Skin epidermis (tissue), 12 donors: Measurements from ENCODE around the gene DCAF8.

Source experiments
- H3K27ac ChIP-seq, 21 experiments: fragments of 200-600 bp; sonication (generic) in 11 of 21; one replicate each; pipeline ENCODE4 v1.5.0; 2020; ENCODE audit warnings: mild to moderate bottlenecking in 3 of 21, inconsistent platforms in 2 of 21, moderate library complexity in 2 of 21
- H3K4me3 ChIP-seq, 7 experiments: fragments of 200-600 bp; sonication (generic) in 2 of 7; one replicate each; pipeline ENCODE4 v1.5.0; 2020; ENCODE audit warnings: inconsistent platforms in 2 of 7, mild to moderate bottlenecking in 2 of 7, moderate library complexity in 1 of 7

DCAF8 gene

GRCh38 chr1:160267284-160267991 lies 5.1 kb upstream of the DCAF8 start:
- Histone ChIP-seq H3K4me3 (no peak overlapping the region), H3K27ac (no peak overlapping the region)

- Histone ChIP-seq H3K27ac (no peak overlapping the region), H3K4me3 (no peak overlapping the region)
Observed at GRCh38 chr1:160264795-160265307, 2.5 kb upstream of the DCAF8 start.

- Histone ChIP-seq H3K27ac (peak overlapping the region; percentile 82 to 99 (median 96)), H3K4me3 (peak overlapping the region; percentile 60 to 96 (median 86))
Observed at GRCh38 chr1:160261556-160261892, 825 bp downstream of the DCAF8 start.

GRCh38 chr1:160260406-160261382 lies 1.7 kb downstream of the DCAF8 start:
- peak overlapping the region in 19 of 21 experiments; percentile 86 to 99 (median 97) for H3K27ac ChIP-seq
- H3K4me3 ChIP-seq: peak overlapping the region; percentile 60 to 96 (median 86)

- H3K27ac ChIP-seq: no peak overlapping the region
- no peak overlapping the region for H3K4me3 ChIP-seq
Observed at GRCh38 chr1:160258177-160258798, 4.1 kb downstream of the DCAF8 start.

GRCh38 chr1:160257411-160258015 lies 4.8 kb downstream of the DCAF8 start:
- H3K27ac ChIP-seq: peak overlapping the region in 1 of 21 experiments; percentile 26
- H3K4me3 ChIP-seq: no peak overlapping the region

GRCh38 chr1:160256396-160257046 lies 5.8 kb downstream of the DCAF8 start:
- H3K27ac ChIP-seq: peak overlapping the region in 1 of 21 experiments; percentile 26

GRCh38 chr1:160255781-160256300 lies 6.5 kb downstream of the DCAF8 start:
- no peak overlapping the region for H3K27ac ChIP-seq

More at GRCh38 chr1:160256396-160257046, 5.8 kb downstream of the DCAF8 start:
- H3K4me3 ChIP-seq: no peak overlapping the region

GRCh38 chr1:160251687-160252526 lies 10.4 kb downstream of the DCAF8 start:
- peak overlapping the region in 5 of 21 experiments; percentile 2 to 50 (median 19) for H3K27ac ChIP-seq

More at GRCh38 chr1:160255781-160256300, 6.5 kb downstream of the DCAF8 start:
- no peak overlapping the region for H3K4me3 ChIP-seq

GRCh38 chr1:160251011-160251410 lies 11.3 kb downstream of the DCAF8 start:
- Histone ChIP-seq H3K4me3 (no peak overlapping the region), H3K27ac (no peak overlapping the region)

More at GRCh38 chr1:160251687-160252526, 10.4 kb downstream of the DCAF8 start:
- no peak overlapping the region for H3K4me3 ChIP-seq

- Histone ChIP-seq H3K27ac (no peak overlapping the region), H3K4me3 (no peak overlapping the region)
Observed at GRCh38 chr1:160247053-160247452, 15.3 kb downstream of the DCAF8 start.

- no peak overlapping the region for H3K4me3 ChIP-seq
Observed at GRCh38 chr1:160245434-160245833, 16.9 kb downstream of the DCAF8 start.

GRCh38 chr1:160244209-160244608 lies 18.1 kb downstream of the DCAF8 start:
- Histone ChIP-seq H3K4me3 (no peak overlapping the region), H3K27ac (no peak overlapping the region)

More at GRCh38 chr1:160245434-160245833, 16.9 kb downstream of the DCAF8 start:
- peak overlapping the region in 1 of 21 experiments; percentile 11 for H3K27ac ChIP-seq

GRCh38 chr1:160243767-160244166 lies 18.6 kb downstream of the DCAF8 start:
- no peak overlapping the region for H3K4me3 ChIP-seq

GRCh38 chr1:160239582-160240299 lies 22.6 kb downstream of the DCAF8 start:
- Histone ChIP-seq H3K4me3 (no peak overlapping the region), H3K27ac (no peak overlapping the region)

More at GRCh38 chr1:160243767-160244166, 18.6 kb downstream of the DCAF8 start:
- H3K27ac ChIP-seq: no peak overlapping the region

GRCh38 chr1:160238408-160238807 lies 23.9 kb downstream of the DCAF8 start:
- Histone ChIP-seq H3K4me3 (no peak overlapping the region), H3K27ac (no peak overlapping the region)

GRCh38 chr1:160237558-160237957 lies 24.8 kb downstream of the DCAF8 start:
- Histone ChIP-seq H3K4me3 (no peak overlapping the region), H3K27ac (no peak overlapping the region)
